SIG-M5 treated with dmso at 0.1 percent for 504 hours (cell line): ENCODE measurements around the gene PZP.
"Not testable (repeated sequence)": the region's sequence is repeated elsewhere in the genome, so short reads cannot be mapped to it uniquely, and the experiment has no call there.

Source experiments
- DNase-seq: peaks from one replicate; lab custom pipeline; 2025; ENCODE audit not compliant: unreplicated experiment; lab: John Stamatoyannopoulos, UW

Gene PZP

GRCh38 chr12:9184276-9184675, 23.9 kb downstream of the PZP start:
- no peak for DNase-seq

GRCh38 chr12:9180810-9181209, 27.4 kb downstream of the PZP start:
- DNase-seq: no peak

- no peak for DNase-seq
These were observed 28.4 kb downstream of the PZP start for GRCh38 chr12:9179781-9180180.

DNA sequence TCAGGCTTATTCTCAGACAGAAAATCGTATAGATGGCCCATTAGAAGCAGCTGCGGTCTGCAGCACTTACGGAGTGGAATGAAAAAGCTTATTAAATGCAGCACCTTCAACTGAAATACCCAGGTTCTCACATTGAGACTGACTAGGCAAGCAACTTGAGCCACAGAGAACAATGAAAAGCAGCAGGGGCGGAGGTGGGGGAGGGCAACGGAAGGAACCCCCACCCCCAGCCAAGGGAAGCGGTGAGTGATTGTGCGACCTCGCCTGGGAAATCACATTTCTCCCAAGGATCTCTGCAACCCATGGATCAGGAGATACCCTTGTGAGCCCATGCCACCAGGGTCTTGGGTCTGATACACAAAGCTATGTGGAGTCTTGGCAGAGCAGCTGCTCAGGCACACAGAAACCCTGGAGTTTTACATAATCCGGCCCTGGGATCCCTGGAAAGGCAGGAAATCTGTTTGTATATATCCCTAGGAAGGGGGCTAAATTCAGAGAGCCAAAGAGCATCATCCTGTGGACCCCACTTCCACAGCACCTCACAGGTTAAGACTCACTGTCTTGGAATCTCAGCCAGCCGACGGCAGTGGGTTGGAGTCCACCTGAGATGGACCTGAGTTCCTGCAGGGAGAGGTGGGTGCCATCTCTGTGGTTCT, 38.1 kb downstream of the PZP start:
- DNase-seq: no peak

DNA sequence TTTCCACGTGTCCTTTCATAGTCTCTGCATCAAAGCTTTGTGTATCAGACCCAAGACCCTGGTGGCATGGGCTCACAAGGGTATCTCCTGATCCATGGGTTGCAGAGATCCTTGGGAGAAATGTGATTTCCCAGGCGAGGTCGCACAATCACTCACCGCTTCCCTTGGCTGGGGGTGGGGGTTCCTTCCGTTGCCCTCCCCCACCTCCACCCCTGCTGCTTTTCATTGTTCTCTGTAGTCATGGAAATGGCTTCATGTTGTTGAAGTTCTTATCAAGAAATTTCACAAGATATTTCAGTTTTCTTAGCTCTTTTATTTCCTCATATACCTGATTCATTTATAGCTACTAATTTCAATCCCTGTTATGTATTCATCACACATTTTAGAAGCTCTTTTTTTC, 40.9 kb downstream of the PZP start:
- DNase-seq: not testable (repeated sequence)

- DNase-seq: no peak
These were observed 44.8 kb downstream of the PZP start for GRCh38 chr12:9163392-9163791.

DNA sequence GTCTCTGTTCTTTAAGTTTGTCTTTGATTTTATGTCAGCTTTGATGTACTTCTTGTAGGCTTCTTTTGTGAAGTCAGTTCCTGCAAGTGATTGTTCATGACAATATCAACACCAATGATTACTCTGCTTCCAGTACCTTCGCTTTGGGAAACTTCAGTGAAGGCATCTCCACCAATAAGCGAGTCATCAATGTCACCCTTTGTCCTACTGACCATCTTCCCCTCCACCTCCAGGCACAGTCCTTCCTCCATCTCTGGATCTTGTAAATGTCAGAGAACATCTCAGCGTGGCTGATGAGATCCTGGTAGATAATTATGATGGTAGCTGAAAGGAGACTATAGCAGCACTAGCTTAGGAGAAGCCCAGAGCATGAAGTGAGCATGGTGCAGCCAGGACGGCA, 52.1 kb downstream of the PZP start:
- no peak for DNase-seq

DNA sequence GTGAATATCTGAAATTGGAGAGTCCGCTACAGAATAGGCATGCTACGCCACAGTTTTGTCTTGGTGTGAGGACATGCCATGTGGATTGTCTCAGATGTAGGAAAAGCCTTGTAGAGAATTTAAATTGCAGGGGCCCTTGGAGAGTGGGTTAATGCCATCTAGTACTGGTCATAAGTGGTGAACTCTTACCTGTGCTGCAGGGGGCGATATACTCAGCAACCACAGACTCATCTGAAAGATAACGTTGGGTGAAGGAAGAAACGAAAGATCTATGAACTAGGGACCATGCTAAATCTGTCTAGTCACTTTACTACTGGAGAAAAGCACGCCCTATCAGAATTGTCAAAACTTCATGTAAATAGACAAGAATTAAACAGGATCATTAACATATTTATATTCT, 58.8 kb downstream of the PZP start:
- no peak for DNase-seq

DNA sequence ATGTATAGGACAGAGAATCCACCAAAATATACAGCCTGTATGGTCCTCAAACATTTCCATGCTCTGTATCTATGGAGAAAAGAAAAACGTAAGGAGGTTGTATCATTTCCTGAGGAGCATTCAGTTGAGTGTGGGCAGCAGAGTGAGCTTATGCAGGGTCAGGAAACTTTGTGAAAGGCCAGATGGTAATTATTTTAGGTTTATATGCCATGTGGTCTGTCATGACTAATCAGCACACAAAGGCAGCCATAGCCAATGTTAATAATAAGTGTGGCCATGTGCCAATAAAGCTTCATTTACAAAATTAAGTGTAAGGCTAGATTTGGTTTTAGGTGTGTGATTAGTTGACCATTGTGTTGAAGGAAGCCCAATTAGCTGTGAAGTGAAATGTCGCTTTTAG, 59.3 kb downstream of the PZP start:
- DNase-seq: no peak

DNA sequence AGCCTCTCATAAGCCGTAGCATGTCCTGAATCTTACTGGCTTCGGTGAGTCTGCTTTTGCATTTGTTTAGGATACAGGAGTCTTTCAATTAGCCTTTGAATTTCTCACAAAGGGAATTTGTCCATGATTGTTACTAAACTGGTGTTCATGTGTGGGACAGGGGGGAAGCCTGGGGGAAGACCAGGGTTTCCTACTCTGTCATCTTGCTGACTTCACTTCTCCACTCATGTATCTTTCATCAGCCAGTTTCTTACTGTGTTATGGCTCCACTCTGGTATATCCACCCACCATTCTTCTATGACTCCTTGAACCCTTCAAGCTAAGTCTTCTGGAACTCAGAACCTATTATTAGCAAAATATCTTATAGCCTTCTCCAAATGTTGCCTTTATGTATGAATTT, 60.7 kb downstream of the PZP start:
- DNase-seq: no peak

DNA sequence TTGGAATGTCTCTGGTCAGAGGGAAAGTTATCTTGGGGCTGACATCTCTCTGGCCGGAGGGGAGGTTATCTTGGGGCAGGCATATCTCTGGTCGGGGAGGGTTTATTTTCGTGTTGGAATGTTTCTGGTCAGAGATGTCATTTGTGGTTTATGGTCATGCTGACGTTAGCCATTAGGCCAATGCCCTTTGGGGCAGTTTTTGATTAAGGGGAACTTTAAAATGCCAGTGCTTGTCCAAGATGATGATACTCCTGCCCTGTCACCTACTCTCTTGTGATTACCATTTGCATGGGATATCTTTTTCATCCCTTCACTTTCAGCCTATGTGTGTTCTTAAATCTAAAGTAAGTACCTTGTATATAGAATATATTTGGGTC, 63.5 kb downstream of the PZP start:
- DNase-seq: no peak

DNA sequence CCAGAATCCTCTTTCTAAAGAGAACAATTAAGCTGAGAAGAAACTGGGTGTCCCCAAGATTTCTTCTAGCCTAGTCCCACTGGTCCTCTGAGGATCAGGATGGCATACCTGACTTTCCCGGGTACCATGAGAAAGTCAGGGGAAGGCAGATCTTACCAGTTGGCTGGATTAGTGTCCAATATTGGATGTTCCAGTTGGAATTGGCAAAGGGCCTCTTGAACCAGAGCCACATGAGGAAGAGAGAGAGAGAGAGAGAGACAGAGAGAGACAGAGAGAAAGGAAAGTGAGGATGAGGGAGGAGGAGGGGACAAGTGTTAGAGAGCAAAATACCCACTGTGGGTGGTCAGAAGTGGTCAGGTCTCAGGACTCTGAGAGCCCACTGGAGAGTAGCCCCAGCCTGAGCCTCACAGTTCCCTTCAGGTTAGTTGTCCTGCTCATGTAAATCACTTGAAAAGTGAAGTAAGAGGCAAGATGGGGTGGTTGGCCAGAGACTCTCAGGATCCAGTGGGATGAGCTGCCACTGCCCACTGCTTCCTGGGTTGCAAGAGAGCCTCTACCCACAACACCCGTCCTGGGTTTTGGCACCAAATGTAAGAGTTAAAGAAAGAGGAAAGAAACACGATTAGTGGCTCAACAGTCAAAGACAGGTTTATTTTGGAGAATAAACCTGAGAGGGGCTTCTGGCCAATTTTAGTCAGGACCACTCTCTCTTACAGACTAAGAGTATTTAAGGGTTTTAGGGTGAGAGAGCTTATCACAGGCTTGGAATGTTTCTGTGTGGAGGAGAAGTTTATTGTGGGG, 64.1 kb downstream of the PZP start:
- DNase-seq: no peak

GRCh38 chr12:9143137-9143536, 65.1 kb downstream of the PZP start:
- DNase-seq: no peak

- DNase-seq: not testable (repeated sequence)
These were observed 68.5 kb downstream of the PZP start for GRCh38 chr12:9139588-9140290.

DNA sequence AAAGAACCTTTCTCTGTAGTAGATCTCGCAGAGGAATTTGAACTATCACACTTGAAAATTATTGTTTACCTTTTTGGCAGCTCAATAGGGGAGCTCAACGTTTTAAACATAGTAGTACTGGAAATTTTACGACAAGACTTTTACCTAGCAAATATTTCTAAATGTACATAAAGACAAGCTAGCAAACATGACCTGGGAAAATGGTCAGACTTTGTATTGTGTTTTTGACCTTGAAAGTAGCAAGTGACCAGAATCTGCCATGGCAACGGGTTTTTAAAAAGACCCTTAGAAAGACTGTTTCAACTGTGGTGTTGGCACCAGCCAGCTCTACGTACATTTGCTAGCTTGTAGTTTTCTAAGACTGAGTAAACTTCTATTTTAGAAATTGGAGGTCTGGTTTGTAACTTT, 72.3 kb downstream of the PZP start:
- DNase-seq: no peak

DNA sequence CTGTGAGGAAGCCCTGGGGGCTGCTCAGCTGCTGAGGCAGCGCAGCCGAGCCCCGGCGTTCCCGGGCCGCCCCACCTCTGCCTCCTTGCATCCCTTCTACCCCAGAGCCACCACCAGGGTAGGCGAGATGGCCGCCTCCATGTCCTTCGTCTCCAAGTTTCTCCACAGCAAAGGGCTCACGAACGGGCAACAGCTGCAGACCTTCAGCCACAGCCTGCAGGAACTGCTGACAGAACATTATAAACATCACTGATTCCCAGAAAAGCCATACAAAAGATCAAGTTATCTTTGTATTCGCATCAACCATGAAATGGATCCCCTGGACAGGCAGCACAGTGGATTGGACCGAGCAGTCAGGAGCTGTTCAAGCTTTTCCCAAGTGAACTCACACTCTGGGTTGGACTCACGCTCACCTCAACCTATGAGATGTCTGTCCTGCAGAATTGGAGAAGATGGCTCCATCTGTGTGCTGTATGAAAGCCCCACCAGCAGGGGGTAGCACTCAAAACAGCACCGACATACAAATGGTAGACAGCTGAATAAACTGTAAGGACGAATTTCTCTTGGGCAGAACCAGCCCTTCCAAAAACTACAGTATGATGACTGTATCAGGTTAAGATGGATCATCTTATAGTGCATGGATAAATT, 73.1 kb downstream of the PZP start:
- DNase-seq: peak; percentile 16

DNA sequence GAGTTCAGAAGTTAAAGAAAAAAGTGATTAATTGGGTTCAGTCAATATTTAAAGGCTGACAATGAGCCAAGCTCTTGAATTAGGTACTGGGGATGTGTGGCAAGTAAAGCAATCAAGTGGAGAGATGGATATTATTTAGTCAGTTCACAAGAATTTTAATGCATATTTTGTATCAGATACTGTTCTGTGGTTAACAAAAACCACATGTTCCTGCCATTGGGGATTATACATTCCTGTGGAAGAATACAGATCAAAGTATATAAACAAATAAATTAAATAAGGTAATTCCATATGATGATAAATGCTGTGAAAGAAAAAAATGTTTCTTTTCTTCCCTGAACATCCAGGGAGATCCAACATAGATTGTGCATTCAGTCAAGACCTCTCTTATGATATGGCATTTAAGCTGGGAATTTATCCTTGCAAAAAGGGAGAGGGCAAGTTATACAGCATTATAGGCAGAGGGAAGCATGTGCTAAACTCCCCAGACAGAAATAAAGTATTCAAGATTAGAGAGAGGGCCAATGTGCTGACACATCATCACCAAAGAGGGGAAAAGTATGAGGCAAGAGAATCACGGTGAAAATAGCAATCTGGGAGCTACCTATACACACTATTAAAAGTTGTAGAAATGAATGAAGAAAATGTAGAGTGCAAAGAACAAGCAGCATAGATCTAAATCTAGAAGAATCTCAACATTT, 74.8 kb downstream of the PZP start:
- no peak for DNase-seq

DNA sequence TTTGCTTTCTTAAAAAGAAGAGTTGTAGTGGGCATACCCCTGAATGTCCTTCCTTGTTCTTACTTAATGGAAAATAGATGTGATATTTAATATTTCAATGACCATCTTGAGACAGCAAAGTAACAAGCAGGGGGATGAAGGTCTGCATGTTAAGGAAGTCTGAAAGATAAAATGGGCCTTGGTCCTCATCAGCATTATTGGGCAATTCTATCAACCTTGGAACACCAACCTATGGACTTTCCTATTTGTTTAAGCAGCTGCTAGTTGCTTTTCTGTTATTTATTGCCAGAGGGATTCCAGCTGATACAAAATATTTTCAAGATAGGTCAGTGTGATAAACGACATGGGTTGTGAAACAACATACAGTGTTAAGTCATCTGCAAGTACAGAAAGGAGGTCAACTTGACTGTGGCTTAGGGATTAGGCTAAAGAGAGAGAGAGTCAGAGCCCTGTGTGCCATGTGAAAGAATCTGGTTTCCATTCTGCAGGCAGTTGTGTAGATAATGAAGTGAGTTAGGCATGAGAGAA, 76.1 kb downstream of the PZP start:
- no peak for DNase-seq

GRCh38 chr12:9130244-9130643, 78.0 kb downstream of the PZP start:
- DNase-seq: no peak

- DNase-seq: no peak
These were observed 80.1 kb downstream of the PZP start for GRCh38 chr12:9127936-9128663.
